GM18520 (cell line): ENCODE data around the gene MYOZ3.

ENCODE experiments used
- ATAC-seq: cut with Tn5 transposase; IDR thresholded peaks from one replicate; pipeline ENCODE4 v1.9.1; 2021; ENCODE audit not compliant: unreplicated experiment

Gene MYOZ3

GRCh38 chr5:150661086-150661485 is at the start of gene MYOZ3:
Gene MYOZ3 (plus strand): TSS chr5:150661251. CDS start chr5:150662942, 1,691 bp downstream.
- ATAC-seq: no peak

GRCh38 chr5:150612405-150612804 is 48.6 kb upstream of the MYOZ3 start:
- ATAC-seq: no peak

DNA sequence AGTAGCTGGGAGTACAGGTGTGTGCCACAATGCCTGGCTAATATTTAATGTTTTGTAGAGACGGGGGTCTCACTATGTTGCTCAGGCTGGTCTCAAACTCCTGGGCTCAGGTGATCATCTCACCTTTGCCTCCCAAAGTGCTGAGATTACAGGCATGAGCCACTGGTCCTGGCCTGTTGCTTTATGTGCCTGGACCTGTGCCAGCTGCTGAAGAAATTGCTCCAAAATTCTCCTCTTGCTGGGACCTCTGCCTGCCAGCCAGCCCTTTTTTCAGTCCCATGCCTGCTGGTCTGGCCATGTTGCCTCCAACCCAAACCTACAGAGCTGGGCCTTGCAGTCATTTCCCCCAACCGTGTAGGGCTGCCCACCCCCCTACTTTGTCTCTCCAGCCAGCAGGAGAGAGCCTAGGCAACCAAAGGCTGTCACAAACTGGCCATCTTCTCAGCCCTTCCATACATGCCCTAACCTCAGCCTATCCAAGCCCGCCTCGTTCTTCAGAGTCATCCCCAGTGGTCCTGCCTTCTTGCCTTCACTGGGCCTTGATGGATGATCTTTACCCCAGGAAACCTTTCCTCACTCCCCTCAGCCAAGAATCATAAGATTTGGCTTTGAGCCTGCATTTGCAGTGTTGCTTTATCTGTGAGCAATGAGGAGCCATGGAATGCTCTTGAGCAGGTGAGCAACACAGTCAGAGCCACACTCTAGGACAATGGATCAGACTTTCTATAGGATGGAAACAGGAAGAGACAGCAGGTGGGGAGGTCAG is 48.0 kb upstream of the MYOZ3 start:
- no peak for ATAC-seq

- ATAC-seq: no peak
These were observed 46.9 kb upstream of the MYOZ3 start for GRCh38 chr5:150613991-150614660.

DNA sequence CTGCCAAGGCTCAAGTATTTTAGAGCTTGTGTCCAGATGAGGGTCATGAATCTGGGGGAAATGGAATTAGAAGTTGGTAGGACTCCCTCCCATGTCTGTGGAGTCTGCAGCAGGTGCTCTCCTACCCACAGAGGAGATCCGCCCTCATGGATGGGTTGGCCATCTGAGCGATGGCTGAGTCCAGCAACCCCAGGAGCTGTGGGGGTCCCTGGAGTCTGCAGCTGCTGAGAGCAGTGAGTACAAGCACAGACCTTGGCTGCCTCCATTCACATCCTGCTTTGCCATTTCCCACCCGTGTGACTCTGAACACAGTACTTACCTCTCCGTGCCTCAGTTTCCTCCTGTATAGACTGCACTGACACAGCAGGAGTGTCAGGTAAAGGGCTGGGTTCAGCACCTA is 46.4 kb upstream of the MYOZ3 start:
- no peak for ATAC-seq

GRCh38 chr5:150615141-150615699 is 45.8 kb upstream of the MYOZ3 start:
- ATAC-seq: no peak

DNA sequence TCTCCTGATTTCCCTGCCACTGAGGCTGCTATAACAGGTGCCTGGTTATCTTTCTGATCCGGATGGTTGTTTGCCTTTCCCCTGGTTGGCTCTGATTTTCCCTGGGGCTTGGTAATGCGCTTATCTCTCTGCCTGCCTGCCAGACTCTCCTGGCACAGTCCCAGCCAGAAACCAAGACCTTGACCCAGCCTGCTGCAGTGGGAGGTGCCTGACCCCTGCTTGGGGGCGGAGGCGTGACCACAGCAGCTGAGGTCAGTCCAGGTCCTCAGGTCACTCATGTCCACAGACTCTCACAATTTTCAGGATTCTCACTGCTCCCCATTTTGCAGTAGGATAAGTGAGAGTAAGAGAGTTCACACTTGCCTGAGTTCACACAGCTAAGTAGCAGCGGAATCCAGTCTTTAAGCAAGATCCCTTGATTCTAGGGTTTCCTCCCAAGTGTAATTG is 45.0 kb upstream of the MYOZ3 start:
- ATAC-seq: no peak

- no peak for ATAC-seq
These were observed 44.5 kb upstream of the MYOZ3 start for GRCh38 chr5:150616506-150616905.

DNA sequence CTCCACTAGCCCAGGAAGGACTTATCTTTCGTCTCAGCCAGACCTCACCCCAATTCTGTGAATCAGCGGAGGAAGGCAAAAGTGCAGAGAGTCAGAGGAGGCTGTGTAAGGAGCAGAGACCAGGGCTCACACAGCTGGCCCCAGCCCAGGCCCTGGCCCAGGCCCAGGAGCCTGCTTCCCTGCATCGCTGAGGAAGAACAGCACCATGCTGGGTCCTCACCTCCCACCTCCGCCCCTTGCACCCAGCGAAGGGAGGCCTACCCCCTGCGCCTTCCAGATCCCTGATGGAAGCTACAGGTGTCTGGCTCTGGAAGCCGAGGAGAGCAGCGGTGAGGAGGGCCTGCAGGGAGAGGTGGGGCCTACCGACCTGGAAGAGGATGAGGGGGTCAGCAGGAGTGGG is 42.9 kb upstream of the MYOZ3 start:
- no peak for ATAC-seq

DNA sequence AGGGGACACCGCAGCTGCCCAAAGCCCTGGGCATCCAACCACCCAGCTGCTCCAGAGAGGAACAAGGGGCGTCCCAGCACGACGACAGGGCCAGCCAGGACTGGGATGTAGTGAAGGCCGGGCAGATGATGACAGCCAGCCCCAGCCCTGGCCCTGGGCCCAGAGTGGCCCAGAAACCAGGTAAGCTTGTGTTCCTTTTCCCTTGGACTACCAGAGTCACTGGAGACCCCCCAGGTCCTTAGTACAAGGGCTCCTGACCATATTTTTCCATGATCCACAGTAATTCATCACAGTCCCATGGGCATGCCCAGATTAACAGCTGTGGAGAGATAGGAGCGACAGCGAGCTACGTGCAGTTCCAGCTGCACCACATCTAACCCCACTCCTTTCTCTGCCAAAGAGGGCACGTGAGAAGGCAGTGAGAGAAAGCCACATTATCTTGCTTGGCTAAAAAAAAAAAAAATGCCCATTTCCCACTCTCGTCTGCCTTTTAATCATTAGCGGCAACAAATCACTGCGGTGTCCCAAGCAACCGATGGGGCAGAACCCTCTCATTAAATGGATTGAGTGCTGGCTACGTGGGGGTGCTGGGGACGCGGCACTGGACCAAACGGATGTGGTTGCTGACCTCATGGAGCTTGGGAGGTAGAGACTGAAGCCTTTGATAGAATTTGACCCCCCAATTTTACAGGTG is 42.3 kb upstream of the MYOZ3 start:
- no peak for ATAC-seq

DNA sequence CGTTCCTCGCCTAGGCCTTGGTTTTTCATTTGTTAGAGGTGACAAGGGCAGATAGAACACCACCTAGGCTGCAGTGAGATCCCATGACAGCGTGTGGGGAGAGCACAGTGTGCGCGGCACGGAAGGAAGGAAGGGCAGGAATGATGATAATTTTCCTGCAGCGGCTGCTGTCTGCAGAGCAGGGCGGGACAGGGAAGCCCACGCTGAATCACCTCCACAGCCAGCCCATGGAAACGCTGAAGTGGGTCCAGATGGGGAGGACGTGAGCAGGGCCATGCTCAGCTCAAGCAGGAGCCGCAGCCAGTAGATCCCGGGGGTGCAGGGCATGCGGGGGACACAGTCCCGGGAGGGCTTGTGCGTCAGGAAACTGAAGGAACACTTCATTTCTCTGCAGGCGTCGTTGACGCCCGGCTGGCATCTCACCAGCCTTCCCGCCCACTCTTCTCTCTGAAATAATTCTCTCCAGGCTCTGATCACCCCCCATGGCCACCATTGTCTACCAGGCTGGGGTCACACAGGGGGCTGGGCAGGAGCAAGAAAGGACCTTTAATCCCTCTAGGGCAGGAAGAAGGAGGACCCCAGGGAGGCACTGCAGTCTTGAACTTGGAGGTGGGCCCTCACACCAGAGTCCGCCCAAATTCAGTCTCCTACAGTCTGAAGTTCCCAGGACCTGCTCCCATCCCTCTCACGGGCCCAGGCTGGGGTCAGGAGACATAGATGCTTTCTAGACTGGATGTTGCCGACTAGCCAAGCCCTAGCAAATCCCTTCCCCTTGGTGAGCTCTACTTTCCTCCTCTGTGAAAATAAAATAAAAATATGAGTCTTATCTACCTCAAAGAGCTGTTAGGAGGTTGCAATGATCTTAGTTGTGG is 41.5 kb upstream of the MYOZ3 start:
- no peak for ATAC-seq

DNA sequence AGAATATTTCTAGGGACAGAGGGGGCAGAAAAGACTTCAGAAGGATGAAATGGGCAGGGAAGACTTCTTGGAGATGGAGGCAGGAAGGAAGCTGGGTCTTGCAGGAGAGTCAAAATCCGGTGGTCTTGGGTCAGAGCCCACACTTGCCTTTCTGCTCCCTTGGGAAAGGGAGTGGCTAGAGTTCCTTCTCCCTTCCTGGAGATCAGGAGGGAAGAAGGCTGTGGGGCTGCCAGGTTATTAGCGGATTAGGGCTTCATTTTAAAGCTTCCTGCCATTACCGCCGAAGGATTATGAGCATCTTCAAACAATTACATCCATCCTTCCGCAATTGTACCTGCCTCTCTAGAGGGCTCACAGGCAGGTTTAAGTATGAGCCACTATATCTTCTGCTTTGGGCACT is 39.8 kb upstream of the MYOZ3 start:
- ATAC-seq: no peak

DNA sequence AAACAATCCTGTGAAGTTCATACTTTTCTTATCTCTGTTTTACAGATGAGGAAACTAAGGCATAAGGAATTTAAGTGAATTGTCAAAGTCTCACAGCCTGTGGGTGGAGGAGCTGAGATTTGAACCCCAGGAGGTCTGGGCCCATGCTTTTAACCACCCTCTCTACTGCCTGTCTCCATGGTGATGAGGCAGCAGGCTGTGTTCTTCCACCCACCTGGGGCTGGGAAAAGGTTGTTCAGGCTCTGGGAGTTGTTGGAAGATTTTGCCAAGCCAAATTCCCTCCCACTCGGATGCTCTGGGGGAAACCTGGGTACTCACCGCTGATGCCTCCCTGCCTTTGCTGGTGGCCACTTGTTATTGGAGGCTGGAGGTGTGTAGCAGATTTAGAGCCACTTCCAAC is 38.9 kb upstream of the MYOZ3 start:
- ATAC-seq: no peak

GRCh38 chr5:150623152-150623877 is 37.7 kb upstream of the MYOZ3 start:
- no peak for ATAC-seq

DNA sequence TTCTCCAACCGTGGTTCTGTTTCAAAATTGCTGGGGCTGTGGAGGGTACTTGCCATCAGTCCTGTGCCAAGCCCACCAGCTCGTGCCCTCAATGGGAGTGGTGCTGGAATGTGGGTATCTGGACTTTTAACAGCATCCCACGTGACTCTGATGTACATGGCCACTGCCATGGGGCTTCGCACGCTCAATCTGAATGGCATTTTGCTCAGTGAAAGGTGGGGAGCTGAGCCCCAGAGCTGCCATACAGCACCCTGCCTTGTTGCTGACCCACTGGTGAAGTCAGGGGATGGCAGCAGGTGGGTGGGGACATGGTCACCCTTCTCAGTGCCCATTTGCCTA is 37.2 kb upstream of the MYOZ3 start:
- ATAC-seq: no peak

DNA sequence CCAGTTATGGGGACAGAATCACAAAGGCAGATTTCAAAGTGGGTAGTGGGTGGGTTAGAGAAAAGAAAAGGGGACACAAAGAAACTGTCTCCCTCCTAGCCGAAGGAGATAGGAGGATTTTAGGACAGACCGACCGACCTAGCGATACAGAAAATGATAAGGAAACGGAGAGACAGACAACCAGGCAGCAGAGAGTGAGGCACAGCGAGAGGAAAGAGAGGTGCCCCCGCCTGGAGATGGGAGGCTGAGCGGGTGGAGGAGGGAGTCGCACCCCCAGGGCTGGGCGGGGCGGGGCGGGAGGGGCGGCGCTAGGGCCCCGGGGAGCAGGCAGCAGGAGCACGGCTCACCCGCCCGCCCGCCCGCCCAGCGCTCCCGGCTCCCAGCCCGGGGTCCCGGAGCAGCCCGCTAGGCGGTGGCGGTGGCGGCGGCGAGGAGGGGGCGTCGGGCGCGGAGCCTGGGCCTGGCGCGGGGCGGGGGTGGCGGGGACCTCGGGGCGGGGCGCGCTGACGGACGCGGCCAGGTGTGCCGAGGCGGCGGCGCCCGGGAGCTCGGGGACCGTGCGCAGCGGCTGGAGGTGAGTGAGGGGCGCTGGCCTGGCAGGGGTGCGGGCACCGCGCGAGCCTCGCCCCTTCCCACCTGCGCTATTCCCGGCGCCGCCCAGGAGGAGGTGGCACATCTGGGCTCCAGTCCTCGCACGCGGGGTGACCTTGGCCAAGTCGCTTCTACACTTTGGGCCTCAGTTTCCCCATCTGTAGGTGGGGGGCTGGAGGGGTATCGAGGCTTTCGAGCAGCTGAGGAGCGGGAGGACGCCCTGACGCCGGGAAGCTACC is 36.5 kb upstream of the MYOZ3 start:
- no peak for ATAC-seq

- ATAC-seq: no peak
These were observed 35.9 kb upstream of the MYOZ3 start for GRCh38 chr5:150625164-150625535.

- ATAC-seq: peak; percentile 44
These were observed 35.0 kb upstream of the MYOZ3 start for GRCh38 chr5:150625831-150626746.
